Smooth muscle cell (in vitro differentiated cells): ENCODE data around the gene SMIM41. TPM values are rescaled to one million over a fixed set of nuclear protein-coding genes. Genes with fewer than 3 reads are reported as not detected.

ENCODE experiments used
- DNase-seq: peaks from one replicate; lab custom pipeline; 2025; ENCODE audit not compliant: unreplicated experiment; lab: John Stamatoyannopoulos, UW
- H2AFZ ChIP-seq: fragments of 200-600 bp; sonication (generic); 2 replicates; pipeline ENCODE4 v1.6.0; 2016; ENCODE audit warnings: antibody characterized with exemption, low read depth, mild to moderate bottlenecking
- H3F3A ChIP-seq: fragments of 200-600 bp; sonication (generic); 2 replicates; pipeline ENCODE4 v1.6.0; 2017; ENCODE audit warnings: antibody characterized with exemption, low read depth
- H3K27ac ChIP-seq: fragments of 200-600 bp; sonication (generic); 2 replicates; pipeline ENCODE4 v1.5.1; 2016; ENCODE audit warnings: low read depth, mild to moderate bottlenecking
- H3K27me3 ChIP-seq: fragments of 200-600 bp; sonication (generic); 2 replicates; pipeline ENCODE4 v1.6.1; 2016; ENCODE audit warnings: low read depth, mild to moderate bottlenecking
- H3K36me3 ChIP-seq: fragments of 200-600 bp; sonication (generic); 2 replicates; pipeline ENCODE4 v1.5.1; 2016; ENCODE audit warnings: low read depth
- H3K4me1 ChIP-seq: fragments of 200-600 bp; sonication (generic); 2 replicates; pipeline ENCODE4 v1.5.1; 2016; ENCODE audit warnings: low read depth
- H3K4me2 ChIP-seq: fragments of 200-600 bp; sonication (generic); 2 replicates; pipeline ENCODE4 v1.6.0; 2016; ENCODE audit warnings: mild to moderate bottlenecking
- H3K4me3 ChIP-seq: fragments of 200-600 bp; sonication (generic); 2 replicates; pipeline ENCODE4 v1.5.1; 2016; ENCODE audit warnings: mild to moderate bottlenecking
- H3K79me2 ChIP-seq: fragments of 200-600 bp; sonication (generic); 2 replicates; pipeline ENCODE4 v1.6.0; 2016; ENCODE audit warnings: low read depth, mild to moderate bottlenecking
- H3K9ac ChIP-seq: fragments of 200-600 bp; sonication (generic); 2 replicates; pipeline ENCODE4 v1.6.0; 2016; ENCODE audit warnings: low read depth
- H3K9me3 ChIP-seq: fragments of 200-600 bp; sonication (generic); replicated peaks from 2 replicates; pipeline ENCODE4 v1.5.1; 2016; ENCODE audit warnings: low read depth
- H4K20me1 ChIP-seq: fragments of 200-600 bp; sonication (generic); 2 replicates; pipeline ENCODE4 v1.6.0; 2016; ENCODE audit warnings: low read depth
- WGBS: methylation state at CpG from one replicate; pipeline ENCODE4 v1.1.7; 2016; ENCODE audit warnings: low lambda C conversion rate; 5-methylcytosine and 5-hydroxymethylcytosine counted together
- polyA plus RNA-seq: library from polyadenylated mRNA; unstranded; fragments of >200 nt; fragmentation: Nextera tagmentation; extraction: Ambion mirVana; gene quantifications from 2 replicates; pipeline ENCODE4 v1.2.1, GENCODE V29; 2016
- total RNA-seq: library from RNA; depleted of rRNA; stranded (reverse); fragments of >200 nt; gene quantifications from 2 replicates; pipeline ENCODE4 v1.2.3, GENCODE V29; 2014
- TF ChIP-seq, protein P1 (sequence below): fragments of 200-600 bp; sonication (generic); IDR thresholded peaks from 2 replicates; pipeline ENCODE4 v1.5.1; 2017; ENCODE audit warnings: borderline replicate concordance, mild to moderate bottlenecking, antibody characterized with exemption; ENCODE audit not compliant: insufficient read depth, poor library complexity, severe bottlenecking

The SMIM41 gene
- total and polyA plus RNA-seq, 2 experiments from 2014 or later: not detected

- WGBS: 85% methylated on average over 14 of the region's 14 CpGs
- Histone ChIP-seq H3K27ac (peak overlapping the region; percentile 98), H3K4me2 (peak overlapping the region; percentile 67), H3F3A (no peaks in the 10 kb centered on the region), H3K36me3 (no peaks in the 10 kb centered on the region), H3K9ac (peak overlapping the region; percentile 82), H3K9me3 (no peaks in the 10 kb centered on the region), H3K4me1 (peaks cover 13% of the 10 kb centered on the region), H3K79me2 (no peaks in the 10 kb centered on the region), H2AFZ (no peak overlapping the region), H3K27me3 (no peaks in the 10 kb centered on the region), H4K20me1 (no peaks in the 10 kb centered on the region), H3K4me3 (no peak overlapping the region)
- TF ChIP-seq, protein P1, sequence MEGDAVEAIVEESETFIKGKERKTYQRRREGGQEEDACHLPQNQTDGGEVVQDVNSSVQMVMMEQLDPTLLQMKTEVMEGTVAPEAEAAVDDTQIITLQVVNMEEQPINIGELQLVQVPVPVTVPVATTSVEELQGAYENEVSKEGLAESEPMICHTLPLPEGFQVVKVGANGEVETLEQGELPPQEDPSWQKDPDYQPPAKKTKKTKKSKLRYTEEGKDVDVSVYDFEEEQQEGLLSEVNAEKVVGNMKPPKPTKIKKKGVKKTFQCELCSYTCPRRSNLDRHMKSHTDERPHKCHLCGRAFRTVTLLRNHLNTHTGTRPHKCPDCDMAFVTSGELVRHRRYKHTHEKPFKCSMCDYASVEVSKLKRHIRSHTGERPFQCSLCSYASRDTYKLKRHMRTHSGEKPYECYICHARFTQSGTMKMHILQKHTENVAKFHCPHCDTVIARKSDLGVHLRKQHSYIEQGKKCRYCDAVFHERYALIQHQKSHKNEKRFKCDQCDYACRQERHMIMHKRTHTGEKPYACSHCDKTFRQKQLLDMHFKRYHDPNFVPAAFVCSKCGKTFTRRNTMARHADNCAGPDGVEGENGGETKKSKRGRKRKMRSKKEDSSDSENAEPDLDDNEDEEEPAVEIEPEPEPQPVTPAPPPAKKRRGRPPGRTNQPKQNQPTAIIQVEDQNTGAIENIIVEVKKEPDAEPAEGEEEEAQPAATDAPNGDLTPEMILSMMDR: no peak
- no peak for DNase-seq
These were observed 69.1 kb downstream of the SMIM41 start for GRCh38 chr12:52148464-52149181.

DNA sequence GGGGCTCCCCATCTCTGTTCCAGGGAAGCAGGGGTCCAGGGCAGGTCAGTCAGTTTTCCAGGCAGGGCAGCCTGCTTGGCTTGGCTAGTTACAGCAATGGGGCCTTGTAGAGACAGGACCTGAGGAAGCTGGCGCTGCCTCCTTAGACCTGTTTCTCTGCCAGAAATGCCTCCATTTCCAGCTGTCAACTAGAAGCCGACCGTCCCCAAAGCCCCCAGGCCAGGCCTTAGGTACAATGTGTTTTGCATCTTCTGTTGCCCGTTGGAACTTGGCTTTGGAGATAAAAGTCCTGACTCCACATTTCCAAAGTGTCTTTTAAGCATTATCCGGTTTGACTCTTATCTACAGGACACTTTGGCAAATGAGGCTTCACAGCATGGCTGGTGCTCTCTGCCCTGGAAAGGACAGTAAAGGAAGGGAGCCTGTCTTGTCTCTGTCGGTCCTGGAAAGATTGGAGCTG is 69.7 kb downstream of the SMIM41 start:
- no peaks in the 10 kb centered on the region for H3K9me3 ChIP-seq
- WGBS: 27% methylated on average over 6 of the region's 6 CpGs
- no peak overlapping the region for H3K4me2 ChIP-seq
- H3K4me1 ChIP-seq: peaks cover 13% of the 10 kb centered on the region
- no peaks in the 10 kb centered on the region for H4K20me1 ChIP-seq
- H3K36me3 ChIP-seq: no peaks in the 10 kb centered on the region
- no peak for DNase-seq
- H3K4me3 ChIP-seq: no peak overlapping the region
- H2AFZ ChIP-seq: no peak overlapping the region
- no peaks in the 10 kb centered on the region for H3K27me3 ChIP-seq
- peak overlapping the region; percentile 60 for H3K9ac ChIP-seq
- TF ChIP-seq, protein P1: no peak
- H3F3A ChIP-seq: no peaks in the 10 kb centered on the region
- H3K27ac ChIP-seq: peak overlapping the region; percentile 98
- no peaks in the 10 kb centered on the region for H3K79me2 ChIP-seq

- H3K4me3 ChIP-seq: no peak overlapping the region
- DNase-seq: no peak
- H3K9ac ChIP-seq: peak overlapping the region; percentile 45
- H3K36me3 ChIP-seq: no peaks in the 10 kb centered on the region
- 77% methylated on average over 5 of the region's 5 CpGs for WGBS
- H3F3A ChIP-seq: no peaks in the 10 kb centered on the region
- no peak overlapping the region for H3K4me2 ChIP-seq
- no peaks in the 10 kb centered on the region for H4K20me1 ChIP-seq
- H3K79me2 ChIP-seq: no peaks in the 10 kb centered on the region
- H2AFZ ChIP-seq: no peak overlapping the region
- no peaks in the 10 kb centered on the region for H3K27me3 ChIP-seq
- peaks cover 13% of the 10 kb centered on the region for H3K4me1 ChIP-seq
- peak overlapping the region; percentile 98 for H3K27ac ChIP-seq
- no peaks in the 10 kb centered on the region for H3K9me3 ChIP-seq
- TF ChIP-seq, protein P1: no peak
These were observed 70.2 kb downstream of the SMIM41 start for GRCh38 chr12:52149651-52150241.
